IPS DF 4.7 (cell line): ENCODE results near the gene RDH13.
"Not testable (repeated sequence)": the region's sequence is repeated elsewhere in the genome, so short reads cannot be mapped to it uniquely, and the experiment has no call there.

Experiments used
- DNase-seq: peaks from one replicate; pipeline ENCODE4 v3.0.0-alpha.2; 2013; ENCODE audit warnings: low spot score; ENCODE audit errors: extremely low read depth

RDH13 gene

DNA sequence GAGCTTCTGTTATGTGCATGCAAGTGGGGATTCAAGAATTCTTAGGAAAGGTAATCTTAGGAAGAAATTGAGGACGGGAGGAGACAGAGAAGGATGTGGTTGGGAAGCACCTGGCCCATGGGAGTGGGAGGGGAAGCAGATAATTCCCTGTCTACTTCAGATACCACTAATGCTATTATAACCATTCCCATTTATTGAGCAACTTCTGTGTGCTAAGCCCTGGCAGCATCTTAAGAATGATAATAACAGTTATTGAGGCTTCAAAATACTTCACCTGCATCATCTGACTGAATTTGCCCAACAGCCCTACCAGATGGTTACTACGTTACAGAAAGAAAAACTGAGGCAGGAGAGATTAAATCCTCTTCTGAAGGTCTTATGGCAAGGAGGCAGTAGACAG, 14.2 kb upstream of the RDH13 start:
- DNase-seq, result no peak

DNA sequence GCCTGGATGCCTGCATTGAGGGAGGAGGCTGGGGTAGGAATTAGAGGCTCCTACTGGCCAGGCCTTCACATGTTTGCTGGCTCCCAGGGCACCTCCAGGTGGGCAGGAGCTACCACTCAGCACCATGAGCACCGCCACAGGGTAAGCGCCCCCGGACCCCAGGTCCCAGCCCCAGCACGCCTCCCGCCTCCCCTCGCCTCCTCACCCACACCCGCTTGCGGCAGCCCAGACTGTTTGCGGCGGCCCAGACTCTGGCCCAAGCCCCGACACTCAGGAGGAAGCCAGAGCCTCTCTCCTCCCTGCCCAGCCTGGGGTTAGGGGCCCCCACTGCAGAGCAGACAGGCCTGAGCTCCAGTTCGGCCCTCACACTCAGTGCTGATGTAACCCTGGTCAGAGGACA, 13.4 kb upstream of the RDH13 start:
- DNase-seq, result no peak

- DNase-seq, result no peak
Measured at GRCh38 chr19:55075371-55075998, 12.5 kb upstream of the RDH13 start, which contains the start of gene EPS8L1. TSS of gene EPS8L1 (plus strand) at chr19:55075869. CDS start at chr19:55076445, 576 bp downstream.

DNA sequence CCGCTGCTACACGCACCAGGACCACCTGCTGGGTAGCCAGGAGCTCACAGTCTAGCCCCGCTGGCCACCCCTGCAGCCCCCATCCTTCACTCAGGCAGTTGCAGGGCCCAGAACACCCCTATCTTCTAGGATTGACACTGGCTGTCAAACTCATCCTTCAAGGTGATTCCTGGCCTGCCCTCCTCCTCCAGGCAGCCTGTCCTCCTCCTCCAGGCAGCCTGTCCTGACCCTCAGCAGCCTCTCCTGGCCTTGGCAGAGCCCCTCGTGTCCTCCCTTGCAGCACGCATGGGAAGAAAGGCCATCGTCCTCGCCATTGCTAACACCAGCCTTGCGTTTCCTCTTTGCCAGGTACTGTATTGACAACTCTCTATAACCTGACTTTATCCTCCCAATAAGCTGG, 9.0 kb upstream of the RDH13 start:
- DNase-seq, result no peak

DNA sequence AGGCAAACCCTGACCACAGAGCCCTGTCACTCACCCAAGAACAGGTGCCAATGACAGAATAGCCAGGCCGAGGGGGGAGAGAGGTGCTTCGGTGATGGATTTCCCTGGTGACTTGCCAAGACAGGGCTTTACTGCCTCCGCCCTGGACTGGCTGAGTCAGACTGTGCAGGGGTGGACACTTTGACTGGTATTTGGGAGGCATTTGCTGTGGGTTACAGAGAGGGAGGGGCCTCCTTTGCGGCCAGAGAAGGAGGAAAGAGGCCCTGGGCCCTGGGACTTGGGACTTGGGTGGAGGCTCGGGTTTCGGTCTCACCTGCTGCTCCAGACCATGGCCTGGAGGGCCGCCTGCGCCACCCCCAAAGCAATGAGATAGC, 8.2 kb upstream of the RDH13 start:
- no peak for DNase-seq

DNA sequence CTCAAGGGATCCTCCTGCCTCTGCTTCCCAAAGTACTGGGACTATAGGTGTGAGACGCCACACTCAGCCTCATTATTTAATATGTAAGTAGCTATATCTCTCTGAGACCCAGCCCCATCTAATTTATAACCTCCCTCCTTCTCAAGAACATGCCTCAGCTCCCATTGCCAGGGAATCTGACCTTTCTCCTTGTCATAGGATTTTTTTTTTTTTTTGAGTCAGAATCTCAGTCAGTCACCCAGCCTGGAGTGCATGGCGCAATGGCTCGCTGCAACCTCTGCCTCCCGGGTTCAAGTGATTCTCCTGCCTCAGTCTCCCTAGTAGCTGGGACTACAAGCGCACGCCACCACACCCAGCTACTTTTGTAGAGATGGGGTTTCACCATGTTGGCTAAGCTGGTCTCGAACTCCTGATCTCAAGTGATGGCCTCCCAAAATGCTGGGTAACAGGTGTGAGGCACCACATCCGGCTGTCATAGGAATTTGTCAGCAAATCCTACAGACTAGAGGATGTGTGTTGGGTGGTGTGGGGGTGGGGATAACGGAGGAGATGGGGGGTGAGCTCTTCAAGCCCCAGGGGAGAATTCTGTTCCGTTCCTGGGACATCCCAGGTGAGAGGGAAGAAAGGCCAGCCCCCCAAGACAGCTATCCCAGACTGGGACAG, 7.6 kb upstream of the RDH13 start:
- DNase-seq, result no peak

DNA sequence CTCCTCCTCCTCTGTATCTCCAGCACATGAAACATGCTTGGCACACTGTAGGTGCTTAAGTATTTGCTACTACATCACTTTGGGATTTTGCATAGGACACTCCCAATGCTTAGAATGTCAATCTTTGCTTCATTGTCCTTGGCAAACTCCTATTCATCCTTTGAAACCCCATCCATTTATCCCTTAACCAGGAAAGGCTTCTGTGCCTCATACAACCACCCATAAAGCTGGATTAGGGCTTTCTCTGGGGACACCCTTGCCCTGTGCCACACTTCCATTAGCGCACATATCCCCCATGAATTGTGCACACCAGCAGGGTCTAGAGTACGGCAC, 6.9 kb upstream of the RDH13 start:
- DNase-seq, result no peak

DNA sequence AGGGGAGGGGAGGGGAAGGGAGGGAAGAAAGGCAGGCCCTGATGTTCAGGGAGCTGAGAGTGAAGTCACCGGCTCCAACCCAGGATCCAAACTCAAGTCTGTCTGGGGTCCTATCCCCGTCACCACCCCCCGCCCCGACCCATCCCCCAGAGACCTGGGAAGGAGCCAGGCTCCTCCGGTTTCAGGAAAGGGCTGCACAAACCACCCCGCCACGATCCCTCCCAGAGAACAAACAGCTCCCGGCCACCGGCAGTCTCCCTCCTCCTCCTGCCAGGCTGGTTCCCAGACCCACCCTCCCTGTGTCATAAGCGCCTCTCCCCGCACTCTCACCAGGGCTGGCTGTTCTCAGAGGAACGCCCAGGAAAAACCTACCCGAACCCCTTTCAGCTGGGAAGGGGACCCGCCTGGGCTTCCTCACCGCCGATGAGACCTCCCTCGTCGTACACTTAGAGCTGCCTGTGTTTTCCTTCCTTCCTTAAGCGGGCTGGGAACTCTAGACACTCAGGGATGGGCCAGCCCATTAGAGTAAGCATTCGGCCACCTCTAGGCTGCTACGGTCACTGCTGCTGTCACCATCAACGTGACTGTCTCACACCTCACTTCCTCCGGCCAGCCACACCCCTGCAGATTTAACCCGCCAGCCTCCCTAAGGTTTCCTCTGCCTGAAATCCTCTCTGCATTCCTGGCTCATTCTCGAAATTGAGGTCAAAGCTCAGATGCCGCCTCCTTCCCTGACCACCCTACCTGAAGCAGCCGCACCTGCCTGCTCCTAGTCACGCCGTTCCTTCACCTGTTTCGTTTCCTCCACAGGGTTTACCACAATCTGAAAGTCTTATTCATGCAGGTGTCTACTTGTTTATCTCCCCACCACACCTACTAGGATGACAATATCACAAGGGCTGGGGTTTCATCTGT, 6.3 kb upstream of the RDH13 start:
- DNase-seq, result no peak

- DNase-seq, result no peak
Measured at GRCh38 chr19:55067869-55068268, 4.9 kb upstream of the RDH13 start.

- DNase-seq, result no peak
Measured at GRCh38 chr19:55066107-55066709, 3.3 kb upstream of the RDH13 start.

- DNase-seq, result not testable (repeated sequence)
Measured at GRCh38 chr19:55065516-55065915, 2.6 kb upstream of the RDH13 start.

DNA sequence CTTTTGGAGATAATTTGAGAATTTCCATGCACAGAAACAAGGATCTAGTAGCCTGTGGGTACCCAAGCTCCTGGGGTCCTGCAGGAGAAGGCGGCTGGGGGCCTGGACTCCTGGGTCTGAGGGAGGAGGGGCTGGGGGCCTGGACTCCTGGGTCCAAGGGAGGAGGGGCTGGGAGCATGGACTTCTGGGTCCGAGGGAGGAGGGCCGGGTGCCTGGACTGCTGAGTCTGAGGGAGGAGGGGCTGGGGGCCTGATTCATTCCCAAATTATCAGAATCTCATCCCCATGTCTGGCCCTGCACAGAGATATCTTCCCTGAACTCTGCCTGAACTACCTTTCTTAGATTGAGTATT, 520 bp upstream of the RDH13 start:
- no peak for DNase-seq

- not testable (repeated sequence) for DNase-seq
Measured at GRCh38 chr19:55060287-55060686, 2.7 kb downstream of the RDH13 start.

DNA sequence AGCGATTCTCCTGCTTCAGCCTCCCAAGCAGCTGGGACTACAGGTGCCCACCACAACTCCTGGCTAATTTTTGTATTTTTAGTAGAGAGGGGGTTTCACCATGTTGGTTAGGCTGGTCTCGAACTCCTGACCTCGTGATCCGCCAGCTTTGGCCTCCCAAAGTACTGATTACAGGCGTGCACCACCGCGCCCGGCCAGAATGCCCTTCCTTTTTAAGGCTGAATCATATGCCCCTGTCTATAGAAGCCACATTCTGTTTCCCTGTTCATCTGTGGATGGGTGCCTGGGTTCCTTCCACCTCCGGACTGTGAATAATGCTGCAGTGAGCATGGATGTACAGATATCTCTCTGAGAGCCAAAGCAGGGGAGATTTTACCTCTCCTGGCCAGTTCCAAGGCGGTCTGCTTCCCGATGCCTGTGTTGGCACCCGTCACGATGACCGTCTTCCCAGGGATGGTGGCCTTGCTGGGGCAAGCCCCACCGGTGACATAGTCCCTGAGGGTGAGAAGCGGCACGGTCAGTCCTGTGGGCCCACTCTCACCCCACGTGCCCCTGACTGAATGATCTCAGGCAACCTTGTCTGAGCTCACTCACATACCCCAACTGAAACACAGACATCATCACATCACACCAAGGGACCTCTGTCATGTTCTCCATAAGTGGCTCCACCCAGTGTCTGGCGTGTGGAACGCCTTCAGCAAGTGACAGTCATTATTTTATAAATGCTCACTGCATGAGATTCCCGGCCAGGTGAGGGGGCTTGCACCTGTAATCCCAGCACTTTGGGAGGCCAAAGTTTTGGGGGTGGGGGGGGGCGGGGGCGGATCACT, 4.0 kb downstream of the RDH13 start:
- DNase-seq, result no peak

GRCh38 chr19:55056827-55057226, 6.1 kb downstream of the RDH13 start:
- DNase-seq, result no peak

- DNase-seq, result no peak
Measured at GRCh38 chr19:55053735-55054134, 9.2 kb downstream of the RDH13 start.

GRCh38 chr19:55050749-55051532, 12.0 kb downstream of the RDH13 start:
- DNase-seq, result no peak

- no peak for DNase-seq
Measured at GRCh38 chr19:55048446-55048845, 14.5 kb downstream of the RDH13 start.

DNA sequence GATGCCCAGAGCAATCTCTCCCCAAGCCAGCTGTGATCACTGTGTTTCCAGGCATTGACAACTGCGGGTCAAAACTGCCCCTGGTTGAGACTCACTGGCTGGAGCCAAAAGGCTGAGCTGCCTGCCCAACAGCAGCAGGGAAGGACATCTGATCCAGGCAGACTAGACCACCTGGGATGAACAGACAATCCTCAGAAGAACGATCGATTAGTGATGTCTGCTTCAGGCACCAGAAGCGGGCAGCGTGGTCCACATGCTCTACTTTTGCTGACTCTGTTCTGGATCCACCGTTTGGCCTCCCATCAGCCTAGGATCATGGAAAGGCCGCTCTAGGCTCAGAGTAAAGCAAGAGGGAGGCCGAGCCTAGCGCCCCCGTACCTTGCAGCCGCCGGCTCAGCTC, 15.0 kb downstream of the RDH13 start:
- DNase-seq, result no peak

GRCh38 chr19:55046975-55047622, 15.8 kb downstream of the RDH13 start:
- DNase-seq, result no peak
